ENCODE measurements around the gene CSNK1E. TPM values are rescaled to one million over a fixed set of nuclear protein-coding genes. Genes with fewer than 3 reads are reported as not detected.

The CSNK1E gene
- total RNA-seq, 1 experiment from 2014 or later: 196 TPM

- no peak for DNase-seq (ENCODE audit: low spot score)
- Histone ChIP-seq H3K9me3 (ENCODE audit: low read depth, low read length, poor library complexity, severe bottlenecking) (no peaks in the 10 kb centered on the region), H3K36me3 (ENCODE audit: insufficient read depth, low read length, poor library complexity, severe bottlenecking) (no peaks in the 10 kb centered on the region), H3K27me3 (replicated peaks; ENCODE audit: insufficient read depth, low read depth, low read length, poor library complexity) (no peaks in the 10 kb centered on the region), H3K4me1 (ENCODE audit: insufficient read depth, low read length, poor library complexity, severe bottlenecking) (peaks cover 6% of the 10 kb centered on the region), H3K4me3 (ENCODE audit: low read depth, low read length, poor library complexity, severe bottlenecking) (no peak overlapping the region), H3K27ac (ENCODE audit: low read depth, low read length, poor library complexity, severe bottlenecking) (no peak overlapping the region)
- TF ChIP-seq, protein P1, sequence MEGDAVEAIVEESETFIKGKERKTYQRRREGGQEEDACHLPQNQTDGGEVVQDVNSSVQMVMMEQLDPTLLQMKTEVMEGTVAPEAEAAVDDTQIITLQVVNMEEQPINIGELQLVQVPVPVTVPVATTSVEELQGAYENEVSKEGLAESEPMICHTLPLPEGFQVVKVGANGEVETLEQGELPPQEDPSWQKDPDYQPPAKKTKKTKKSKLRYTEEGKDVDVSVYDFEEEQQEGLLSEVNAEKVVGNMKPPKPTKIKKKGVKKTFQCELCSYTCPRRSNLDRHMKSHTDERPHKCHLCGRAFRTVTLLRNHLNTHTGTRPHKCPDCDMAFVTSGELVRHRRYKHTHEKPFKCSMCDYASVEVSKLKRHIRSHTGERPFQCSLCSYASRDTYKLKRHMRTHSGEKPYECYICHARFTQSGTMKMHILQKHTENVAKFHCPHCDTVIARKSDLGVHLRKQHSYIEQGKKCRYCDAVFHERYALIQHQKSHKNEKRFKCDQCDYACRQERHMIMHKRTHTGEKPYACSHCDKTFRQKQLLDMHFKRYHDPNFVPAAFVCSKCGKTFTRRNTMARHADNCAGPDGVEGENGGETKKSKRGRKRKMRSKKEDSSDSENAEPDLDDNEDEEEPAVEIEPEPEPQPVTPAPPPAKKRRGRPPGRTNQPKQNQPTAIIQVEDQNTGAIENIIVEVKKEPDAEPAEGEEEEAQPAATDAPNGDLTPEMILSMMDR (conservative IDR thresholded peaks at IDR 0.05; ENCODE audit: low read depth, low read length): no peak
- TF ChIP-seq EZH2 (IDR thresholded peaks at IDR 0.05; ENCODE audit: borderline replicate concordance, low read depth, low read length, poor library complexity, severe bottlenecking): no peak
- no TSS peak for BruUV-seq (replicated peaks)
- POLR2A ChIA-PET (ENCODE audit: low non-redundant PET): no interaction called here
- CTCF ChIA-PET: no interaction called here
- intact Hi-C loops (cut with micrococcal nuclease; ENCODE audit: unreplicated experiment): no loop called here
Observed at GRCh38 chr22:38248280-38248679, 69.0 kb downstream of the CSNK1E start.

- H3K9me3 ChIP-seq (ENCODE audit: low read depth, low read length, poor library complexity, severe bottlenecking): no peaks in the 10 kb centered on the region
- CTCF ChIA-PET: no interaction called here
Observed at GRCh38 chr22:38247713-38248112, 69.5 kb downstream of the CSNK1E start.

GRCh38 chr22:38246692-38247091 is 70.5 kb downstream of the CSNK1E start:
- no peak for DNase-seq (ENCODE audit: low spot score)
- BruUV-seq (replicated peaks): no TSS peak
- H3K4me1 ChIP-seq (ENCODE audit: insufficient read depth, low read length, poor library complexity, severe bottlenecking): peaks cover 10% of the 10 kb centered on the region
- H3K27me3 ChIP-seq (replicated peaks; ENCODE audit: insufficient read depth, low read depth, low read length, poor library complexity): no peaks in the 10 kb centered on the region
- no peak overlapping the region for H3K4me3 ChIP-seq (ENCODE audit: low read depth, low read length, poor library complexity, severe bottlenecking)
- no peak overlapping the region for H3K27ac ChIP-seq (ENCODE audit: low read depth, low read length, poor library complexity, severe bottlenecking)
- intact Hi-C loops (cut with micrococcal nuclease; ENCODE audit: unreplicated experiment): no loop called here
- no peak for TF ChIP-seq EZH2 (IDR thresholded peaks at IDR 0.05; ENCODE audit: borderline replicate concordance, low read depth, low read length, poor library complexity, severe bottlenecking)
- TF ChIP-seq, protein P1 (conservative IDR thresholded peaks at IDR 0.05; ENCODE audit: low read depth, low read length): no peak
- ChIA-PET CTCF (no interaction called here), POLR2A (ENCODE audit: low non-redundant PET) (no interaction called here)
- H3K36me3 ChIP-seq (ENCODE audit: insufficient read depth, low read length, poor library complexity, severe bottlenecking): no peaks in the 10 kb centered on the region
- H3K9me3 ChIP-seq (ENCODE audit: low read depth, low read length, poor library complexity, severe bottlenecking): no peaks in the 10 kb centered on the region

More at GRCh38 chr22:38247713-38248112, 69.5 kb downstream of the CSNK1E start:
- no TSS peak for BruUV-seq (replicated peaks)
- no peak for DNase-seq (ENCODE audit: low spot score)
- Histone ChIP-seq H3K27ac (ENCODE audit: low read depth, low read length, poor library complexity, severe bottlenecking) (no peak overlapping the region), H3K4me1 (ENCODE audit: insufficient read depth, low read length, poor library complexity, severe bottlenecking) (peaks cover 10% of the 10 kb centered on the region), H3K27me3 (replicated peaks; ENCODE audit: insufficient read depth, low read depth, low read length, poor library complexity) (no peaks in the 10 kb centered on the region), H3K4me3 (ENCODE audit: low read depth, low read length, poor library complexity, severe bottlenecking) (no peak overlapping the region), H3K36me3 (ENCODE audit: insufficient read depth, low read length, poor library complexity, severe bottlenecking) (no peaks in the 10 kb centered on the region)
- TF ChIP-seq EZH2 (IDR thresholded peaks at IDR 0.05; ENCODE audit: borderline replicate concordance, low read depth, low read length, poor library complexity, severe bottlenecking): no peak
- TF ChIP-seq, protein P1 (conservative IDR thresholded peaks at IDR 0.05; ENCODE audit: low read depth, low read length): no peak
- POLR2A ChIA-PET (ENCODE audit: low non-redundant PET): no interaction called here
- intact Hi-C loops (cut with micrococcal nuclease; ENCODE audit: unreplicated experiment): no loop called here
